ENCODE measurements around the gene CFAP46. TPM values are rescaled to one million over a fixed set of nuclear protein-coding genes. Genes with fewer than 3 reads are reported as not detected.
"Not testable (repeated sequence)": the region's sequence is repeated elsewhere in the genome, so short reads cannot be mapped to it uniquely, and the experiment has no call there.

The CFAP46 gene
- total RNA-seq, 3 donors from 2014 or later = 0.78 to 1.0 TPM; not detected in 1

DNA sequence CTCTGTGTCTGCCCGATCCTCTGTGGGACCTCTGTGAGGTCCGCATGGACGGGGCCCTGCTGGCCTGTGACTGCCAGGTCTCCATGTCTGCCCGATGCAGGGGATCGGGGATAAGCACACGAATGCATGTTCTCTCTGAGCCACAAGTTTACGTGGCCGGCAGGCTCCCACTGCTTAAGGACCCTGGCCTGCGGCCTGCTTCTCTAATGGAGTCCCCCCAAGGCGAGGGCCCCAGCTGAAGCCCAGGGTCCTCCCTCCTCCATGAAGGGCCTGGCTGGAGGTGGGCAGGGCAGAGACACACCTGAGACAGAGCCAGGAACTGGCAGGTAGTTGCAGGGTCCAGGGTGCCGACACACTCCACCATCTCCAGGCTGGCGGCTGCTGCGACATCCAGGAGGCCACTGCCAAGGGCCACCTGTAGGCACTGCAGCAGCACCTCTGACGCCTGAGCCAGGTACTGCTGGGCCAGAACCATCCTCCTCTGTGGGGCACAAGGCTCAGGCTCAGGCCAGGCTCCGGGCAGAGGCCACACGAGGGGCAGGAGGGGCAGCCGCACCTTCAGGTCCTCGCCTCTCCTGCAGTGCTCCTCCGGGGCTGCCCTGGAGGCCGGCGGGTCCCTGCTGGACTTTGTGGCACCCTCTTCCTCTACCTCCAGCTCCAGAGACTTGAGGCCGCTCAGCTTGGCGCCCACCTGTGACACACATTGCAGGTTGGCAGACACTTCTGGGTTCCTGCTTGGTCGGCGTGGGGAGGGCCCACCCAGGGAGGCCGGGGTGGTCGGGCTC lies 95.5 kb downstream of the CFAP46 start:
- no peaks in the 10 kb centered on the region for H3K36me3 ChIP-seq (ENCODE audit: low read depth)
- ATAC-seq (no peak), DNase-seq (no peak)
- no peaks in the 10 kb centered on the region for H3K4me1 ChIP-seq (ENCODE audit: low read depth)
- H3K4me3 ChIP-seq = no peak overlapping the region
- intact Hi-C loops (cut with DNase I, micrococcal nuclease) = no loop called here
- peaks cover 13% of the 10 kb centered on the region for H3K9me3 ChIP-seq
- TF ChIP-seq, protein P1, sequence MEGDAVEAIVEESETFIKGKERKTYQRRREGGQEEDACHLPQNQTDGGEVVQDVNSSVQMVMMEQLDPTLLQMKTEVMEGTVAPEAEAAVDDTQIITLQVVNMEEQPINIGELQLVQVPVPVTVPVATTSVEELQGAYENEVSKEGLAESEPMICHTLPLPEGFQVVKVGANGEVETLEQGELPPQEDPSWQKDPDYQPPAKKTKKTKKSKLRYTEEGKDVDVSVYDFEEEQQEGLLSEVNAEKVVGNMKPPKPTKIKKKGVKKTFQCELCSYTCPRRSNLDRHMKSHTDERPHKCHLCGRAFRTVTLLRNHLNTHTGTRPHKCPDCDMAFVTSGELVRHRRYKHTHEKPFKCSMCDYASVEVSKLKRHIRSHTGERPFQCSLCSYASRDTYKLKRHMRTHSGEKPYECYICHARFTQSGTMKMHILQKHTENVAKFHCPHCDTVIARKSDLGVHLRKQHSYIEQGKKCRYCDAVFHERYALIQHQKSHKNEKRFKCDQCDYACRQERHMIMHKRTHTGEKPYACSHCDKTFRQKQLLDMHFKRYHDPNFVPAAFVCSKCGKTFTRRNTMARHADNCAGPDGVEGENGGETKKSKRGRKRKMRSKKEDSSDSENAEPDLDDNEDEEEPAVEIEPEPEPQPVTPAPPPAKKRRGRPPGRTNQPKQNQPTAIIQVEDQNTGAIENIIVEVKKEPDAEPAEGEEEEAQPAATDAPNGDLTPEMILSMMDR (IDR thresholded peaks at IDR 0.05) = no peak

DNA sequence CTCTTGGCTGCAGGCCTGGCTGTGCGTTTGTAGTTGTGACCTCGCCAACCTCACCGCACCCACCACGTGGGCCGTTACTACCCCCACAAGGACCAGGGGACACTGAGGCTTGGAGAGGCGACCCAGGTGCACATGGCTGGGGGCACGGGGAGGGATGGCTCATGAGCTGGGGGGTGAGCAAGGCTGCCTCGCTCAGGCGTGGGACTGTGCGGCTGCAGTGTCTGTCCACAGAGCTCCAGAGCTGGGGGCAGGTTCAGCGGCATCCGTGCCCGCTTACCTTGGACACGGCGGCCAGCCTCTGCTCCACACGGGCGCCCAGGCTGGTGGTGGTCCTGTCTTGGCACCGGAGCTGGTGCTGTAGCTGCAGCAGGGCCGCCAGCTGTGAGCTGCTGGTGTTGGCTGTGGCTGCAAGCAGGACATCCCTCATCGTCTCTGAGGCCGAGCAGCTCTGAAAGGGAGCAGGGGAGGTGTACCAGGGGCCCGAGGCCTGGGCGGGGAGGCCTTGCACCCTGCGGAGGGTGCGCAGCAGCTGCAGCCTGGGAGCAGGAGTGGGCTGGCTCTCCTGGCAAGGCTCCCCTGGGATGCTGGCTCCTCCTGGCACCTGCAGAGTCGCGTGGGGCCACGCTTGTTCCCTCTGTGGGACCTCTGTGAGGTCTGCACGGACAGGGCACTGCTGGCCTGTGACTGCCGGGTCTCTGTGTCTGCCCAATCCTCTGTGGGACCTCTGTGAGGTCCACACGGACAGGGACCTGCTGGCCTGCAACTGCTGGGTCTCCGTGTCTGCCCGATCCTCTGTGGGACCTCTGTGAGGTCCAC lies 96.4 kb downstream of the CFAP46 start:
- Histone ChIP-seq H3K36me3 (ENCODE audit: low read depth) (no peaks in the 10 kb centered on the region), H3K9me3 (peaks cover 17% of the 10 kb centered on the region), H3K4me3 (no peak overlapping the region), H3K4me1 (ENCODE audit: low read depth) (no peaks in the 10 kb centered on the region)
- ATAC-seq (no peak), DNase-seq (peak in 1 of 3 donors; percentile 38)
- intact Hi-C loops (cut with DNase I, micrococcal nuclease) = no loop called here
- TF ChIP-seq, protein P1 (IDR thresholded peaks at IDR 0.05) = no peak

DNA sequence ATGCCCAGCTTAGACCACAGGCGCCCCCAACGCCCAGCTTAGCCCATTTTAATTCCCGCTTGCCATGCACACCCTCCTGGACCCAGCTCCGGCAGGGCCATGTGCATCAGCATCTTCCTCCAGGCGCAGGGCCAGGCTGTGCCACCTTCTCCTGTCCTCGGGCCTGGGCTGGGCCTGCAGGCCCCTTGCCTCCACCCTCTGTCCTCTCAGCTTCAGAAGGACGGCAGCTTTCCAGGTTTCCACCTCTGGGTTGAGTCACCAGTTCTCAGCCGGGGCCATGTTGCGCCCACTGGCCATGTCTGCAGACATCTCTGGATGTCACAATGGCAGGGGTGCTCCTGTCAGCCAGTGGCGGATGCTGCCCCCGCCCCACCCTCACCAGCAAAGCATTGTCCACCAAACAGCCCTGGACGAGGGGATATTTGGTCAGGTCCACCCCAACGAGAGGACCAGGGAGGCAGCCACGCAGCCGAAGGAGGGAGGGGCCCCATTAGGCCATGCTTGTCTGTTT lies 97.3 kb downstream of the CFAP46 start:
- no peaks in the 10 kb centered on the region for H3K36me3 ChIP-seq (ENCODE audit: low read depth)
- no peak overlapping the region for H3K4me3 ChIP-seq
- DNase-seq (no peak), ATAC-seq (no peak)
- TF ChIP-seq, protein P1 (IDR thresholded peaks at IDR 0.05) = no peak
- intact Hi-C loops (cut with DNase I, micrococcal nuclease) = no loop called here
- H3K4me1 ChIP-seq (ENCODE audit: low read depth) = no peaks in the 10 kb centered on the region
- H3K9me3 ChIP-seq = peaks cover 17% of the 10 kb centered on the region

DNA sequence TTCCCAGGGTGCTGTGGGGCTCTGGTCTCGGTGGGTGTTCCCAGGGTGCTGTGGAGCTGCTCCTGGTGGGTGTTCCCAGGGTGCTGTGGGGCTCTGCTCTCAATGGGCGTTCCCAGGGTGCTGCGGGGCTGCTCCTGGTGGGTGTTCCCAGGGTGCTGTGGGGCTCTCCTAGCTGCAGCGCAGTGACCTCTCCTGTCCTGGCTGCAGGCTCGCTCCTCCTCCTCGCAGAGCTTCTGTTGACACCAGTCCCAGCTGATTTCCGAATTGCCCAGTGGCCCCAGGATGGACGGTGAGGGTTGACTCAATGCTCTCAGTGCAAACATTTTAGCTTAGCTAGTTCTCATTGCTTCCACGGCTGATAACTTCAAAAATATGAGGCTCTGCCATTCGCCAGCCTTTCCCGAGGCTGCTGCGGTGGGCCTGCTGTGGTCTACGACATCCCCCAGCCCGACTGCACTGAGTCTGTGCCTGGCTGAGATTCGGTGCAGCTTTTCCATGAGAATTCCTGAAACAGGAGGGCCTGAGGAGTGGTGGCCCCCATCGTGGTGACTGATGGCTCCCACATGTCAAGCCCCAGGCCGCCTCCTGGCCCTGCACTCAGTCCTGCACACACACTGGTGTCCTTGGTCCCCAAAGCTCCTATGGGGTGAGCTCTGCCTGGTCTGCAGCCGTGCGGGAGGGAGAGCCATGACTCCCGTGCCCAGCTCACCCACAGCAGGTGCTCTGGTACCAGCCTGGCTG lies 98.1 kb downstream of the CFAP46 start:
- intact Hi-C loops (cut with DNase I, micrococcal nuclease) = no loop called here
- no peak for DNase-seq
- H3K4me3 ChIP-seq = no peak overlapping the region
- ATAC-seq = no peak
- TF ChIP-seq, protein P1 (IDR thresholded peaks at IDR 0.05) = no peak
- H3K36me3 ChIP-seq (ENCODE audit: low read depth) = no peaks in the 10 kb centered on the region
- H3K4me1 ChIP-seq (ENCODE audit: low read depth) = no peaks in the 10 kb centered on the region
- peaks cover 17% of the 10 kb centered on the region for H3K9me3 ChIP-seq

DNA sequence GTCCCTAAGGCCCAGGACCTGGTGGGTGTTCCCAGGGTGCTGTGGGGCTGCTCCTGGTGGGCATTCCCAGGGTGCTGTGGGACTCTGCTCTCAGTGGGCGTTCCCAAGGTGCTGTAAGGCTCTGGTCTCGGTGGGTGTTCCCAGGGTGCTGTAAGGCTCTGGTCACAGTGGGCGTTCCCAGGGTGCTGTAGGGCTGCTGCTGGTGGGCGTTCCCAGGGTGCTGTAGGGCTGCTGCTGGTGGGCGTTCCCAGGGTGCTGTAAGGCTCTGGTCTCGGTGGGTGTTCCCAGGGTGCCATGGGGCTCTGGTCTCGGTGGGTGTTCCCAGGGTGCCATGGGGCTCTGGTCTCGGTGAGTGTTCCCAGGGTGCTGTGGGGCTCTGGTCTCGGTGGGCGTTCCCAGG lies 99.1 kb downstream of the CFAP46 start:
- H3K4me1 ChIP-seq (ENCODE audit: low read depth); ATAC-seq; H3K36me3 ChIP-seq (ENCODE audit: low read depth); DNase-seq; intact Hi-C loops (cut with DNase I, micrococcal nuclease); H3K4me3 ChIP-seq: not testable (repeated sequence)
- peaks cover 17% of the 10 kb centered on the region for H3K9me3 ChIP-seq

All from mucosa of descending colon (tissue), 3 donors.